GM19099 (cell line): Measurements from ENCODE around the gene ARHGAP24.

Source experiments
- POLR2A ChIP-seq: IDR thresholded peaks from 3 replicates; pipeline ENCODE4 v1.6.1; 2011; ENCODE audit warnings: low read depth; ENCODE audit not compliant: insufficient read length; ENCODE audit errors: extremely low read depth

ARHGAP24 gene

GRCh38 chr4:85773372-85773771 lies 298.4 kb downstream of the ARHGAP24 start:
- no peak for TF ChIP-seq POLR2A

DNA sequence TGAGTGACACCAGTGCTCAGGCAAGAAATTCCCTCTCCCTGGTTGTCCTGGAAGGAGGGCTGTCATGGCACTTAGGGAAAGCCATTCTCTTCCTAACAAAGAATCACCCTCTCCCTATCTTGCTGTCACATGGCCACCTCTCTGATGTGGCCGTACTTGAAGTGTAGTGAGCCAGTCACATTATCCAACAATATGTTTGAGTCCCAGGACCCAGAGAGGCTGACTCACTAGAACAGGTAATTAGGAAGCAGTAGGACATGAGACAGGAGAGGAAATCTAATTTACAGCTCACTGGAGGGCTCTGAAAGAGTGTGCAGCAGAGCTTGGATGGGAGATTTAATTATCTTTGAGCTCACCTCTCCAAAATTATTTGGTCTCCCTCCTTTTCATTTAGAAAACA lies 299.1 kb downstream of the ARHGAP24 start:
- TF ChIP-seq POLR2A: no peak

- TF ChIP-seq POLR2A: no peak
Observed at GRCh38 chr4:85774489-85774888, 299.5 kb downstream of the ARHGAP24 start.

DNA sequence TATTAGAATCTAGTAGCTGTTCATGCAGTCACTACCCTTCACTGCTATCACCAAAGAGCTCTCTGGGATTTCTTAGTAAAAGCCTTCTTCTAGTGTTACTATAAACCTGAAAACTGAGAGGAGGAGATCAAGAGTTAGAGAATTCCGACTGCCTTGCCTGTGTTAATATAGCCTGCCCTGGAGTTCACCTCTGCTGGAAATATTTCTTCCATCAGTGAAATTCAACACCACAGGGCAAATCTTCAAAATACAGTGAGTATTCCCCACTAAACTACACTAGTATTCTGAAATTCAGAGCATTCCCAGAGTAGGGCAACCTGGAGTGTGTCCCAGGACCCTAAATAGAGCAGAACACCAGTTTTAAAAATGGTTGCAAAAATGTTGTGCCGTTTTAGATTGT lies 301.1 kb downstream of the ARHGAP24 start:
- TF ChIP-seq POLR2A: no peak

- no peak for TF ChIP-seq POLR2A
Observed at GRCh38 chr4:85776579-85776978, 301.6 kb downstream of the ARHGAP24 start.

DNA sequence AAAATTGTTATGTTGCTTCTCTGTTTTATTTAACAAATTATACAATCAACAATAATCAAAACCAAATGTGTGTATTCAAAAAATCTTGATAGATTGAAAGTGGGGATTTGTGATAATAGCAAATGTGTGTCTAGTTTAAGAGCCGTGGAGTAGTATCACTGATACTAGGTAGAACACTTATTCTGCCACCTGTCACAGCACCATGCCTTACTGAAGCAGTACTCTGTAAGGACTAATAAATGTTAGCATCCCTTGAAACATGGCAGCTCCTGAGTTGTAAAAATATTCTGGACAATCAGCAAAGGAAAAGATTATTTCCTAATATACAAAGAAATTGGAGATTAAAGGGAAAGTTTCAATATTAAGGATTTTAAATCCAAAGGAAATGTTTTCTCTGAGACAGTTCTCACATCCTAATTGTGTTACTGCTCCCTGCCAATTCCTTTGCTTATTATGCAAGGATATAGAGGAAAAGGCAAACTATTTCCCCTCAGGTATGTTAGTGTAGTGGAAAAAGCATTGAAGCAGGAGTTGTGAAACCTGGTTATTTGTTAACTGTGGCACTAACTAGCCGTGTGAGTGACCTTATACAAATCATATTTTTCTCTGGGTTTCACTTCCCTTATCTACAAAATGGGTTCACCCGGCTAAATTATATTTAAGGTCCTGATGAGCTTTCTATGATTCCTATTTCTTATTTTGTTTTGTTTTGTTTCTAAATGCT lies 303.1 kb downstream of the ARHGAP24 start:
- TF ChIP-seq POLR2A: no peak

- TF ChIP-seq POLR2A: no peak
Observed at GRCh38 chr4:85778632-85779131, 303.7 kb downstream of the ARHGAP24 start.

- TF ChIP-seq POLR2A: no peak
Observed at GRCh38 chr4:85779165-85779564, 304.2 kb downstream of the ARHGAP24 start.

DNA sequence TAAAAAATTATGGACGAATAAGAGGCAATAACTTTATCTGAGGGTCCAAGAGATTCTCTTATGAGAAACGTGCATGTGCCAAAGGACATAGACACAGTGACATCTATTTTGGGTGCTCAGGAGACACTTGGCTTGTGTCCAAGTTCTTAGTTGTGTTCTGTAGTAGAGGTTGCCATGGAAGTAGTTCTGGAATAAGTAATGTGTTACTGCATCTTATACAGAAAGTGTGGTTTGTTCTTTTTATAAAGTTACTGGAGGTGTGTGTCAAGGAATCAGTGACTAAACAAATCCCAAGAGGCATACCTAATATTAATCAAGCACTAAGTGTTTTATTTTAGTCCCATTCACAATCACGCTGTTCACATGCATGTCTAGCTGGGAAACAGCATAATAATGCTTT lies 305.7 kb downstream of the ARHGAP24 start:
- TF ChIP-seq POLR2A: no peak

DNA sequence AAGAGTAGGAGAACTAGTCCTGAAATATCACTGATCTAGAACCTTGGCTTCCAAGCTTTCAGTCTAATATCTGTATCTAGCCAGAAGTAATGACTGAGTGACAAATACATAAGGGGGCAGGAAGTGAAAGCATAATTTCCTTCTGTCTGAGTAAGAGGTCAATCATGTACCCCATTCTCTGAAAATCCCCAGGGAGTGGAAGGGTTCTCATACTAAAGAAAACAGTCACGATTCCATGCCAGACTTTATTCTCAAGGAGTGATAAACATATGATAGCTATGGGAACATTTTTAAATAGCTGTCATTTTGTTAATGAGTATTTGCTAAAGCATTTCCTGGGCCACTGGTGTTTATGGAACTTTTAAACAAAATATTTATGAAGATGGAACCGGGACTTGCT lies 308.5 kb downstream of the ARHGAP24 start:
- TF ChIP-seq POLR2A: no peak

DNA sequence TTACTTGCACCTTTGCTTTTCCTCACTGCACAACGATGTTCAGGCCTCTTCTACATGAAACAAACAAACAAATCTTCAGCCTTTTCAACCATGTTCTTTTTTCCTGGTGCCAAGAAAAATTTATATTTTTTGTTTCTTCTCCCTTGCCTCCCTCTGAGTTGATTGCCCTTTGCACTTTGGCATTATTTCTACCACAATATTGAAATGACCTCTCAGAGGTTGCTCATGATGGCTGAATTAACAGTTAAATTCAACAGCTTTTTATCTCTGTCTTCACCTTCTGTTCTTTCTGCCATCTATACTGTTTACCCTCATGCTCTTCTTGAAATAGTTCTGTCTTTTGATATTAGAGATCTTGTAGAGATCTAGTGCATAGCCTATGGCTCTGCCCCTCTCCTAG lies 308.9 kb downstream of the ARHGAP24 start:
- no peak for TF ChIP-seq POLR2A

DNA sequence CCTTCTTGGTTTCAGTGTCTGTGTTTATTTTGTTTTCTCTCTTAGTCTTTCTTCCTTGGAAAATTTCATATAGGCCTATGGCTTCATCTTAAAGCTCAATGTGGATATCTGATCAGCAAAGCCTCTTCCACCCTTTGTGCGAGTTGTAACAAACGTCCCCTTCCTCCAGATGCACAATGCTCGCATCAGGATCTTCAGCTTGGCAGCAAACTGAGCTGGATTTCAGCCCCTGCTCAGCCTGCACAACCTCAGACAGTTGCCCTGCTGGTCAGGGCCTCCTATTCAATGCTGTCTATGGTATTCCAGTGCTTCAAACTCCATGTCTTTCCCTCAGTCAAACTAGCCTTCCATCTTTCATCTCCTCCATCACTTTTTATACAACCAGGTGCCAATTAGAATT lies 309.4 kb downstream of the ARHGAP24 start:
- TF ChIP-seq POLR2A: no peak

- no peak for TF ChIP-seq POLR2A
Observed at GRCh38 chr4:85784947-85785346, 310.0 kb downstream of the ARHGAP24 start.

DNA sequence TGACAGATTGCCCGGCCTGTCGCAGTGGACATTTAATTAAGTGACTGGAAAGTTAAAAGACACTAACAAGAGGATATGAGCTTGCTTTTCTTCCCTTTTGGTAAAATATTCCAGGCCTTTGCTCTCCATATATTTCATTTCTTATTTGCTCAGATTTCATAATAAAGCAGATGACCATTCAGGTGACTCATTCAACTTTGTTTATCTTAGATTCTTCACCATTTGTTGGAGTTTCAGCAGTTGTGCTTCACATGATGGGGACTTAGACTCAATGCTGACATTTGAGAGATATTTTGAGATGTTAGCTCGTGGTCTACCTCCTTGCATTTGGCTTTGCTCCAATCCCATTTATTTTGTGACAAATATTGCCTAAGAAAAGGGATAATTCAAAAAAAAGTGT lies 312.2 kb downstream of the ARHGAP24 start:
- no peak for TF ChIP-seq POLR2A

DNA sequence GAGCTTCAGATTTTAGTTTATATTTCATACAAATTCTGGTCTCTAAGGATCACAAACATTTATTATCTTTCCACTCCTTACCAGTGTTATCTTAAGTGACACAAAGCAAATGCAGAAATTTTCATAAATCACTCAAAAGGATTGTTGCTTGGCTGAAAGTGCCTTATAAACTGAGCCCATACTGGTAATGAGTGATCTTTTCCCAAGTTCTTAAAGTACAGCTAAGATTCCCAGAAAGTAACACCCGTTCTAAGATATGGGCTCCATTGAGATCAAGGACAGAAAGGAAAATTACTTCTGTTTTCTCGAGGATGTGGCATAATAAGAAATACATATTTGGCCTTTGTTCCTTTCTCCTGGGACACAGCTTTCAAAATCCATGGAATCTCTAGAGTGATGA lies 313.7 kb downstream of the ARHGAP24 start:
- no peak for TF ChIP-seq POLR2A

GRCh38 chr4:85789241-85789640 lies 314.3 kb downstream of the ARHGAP24 start:
- TF ChIP-seq POLR2A: no peak

DNA sequence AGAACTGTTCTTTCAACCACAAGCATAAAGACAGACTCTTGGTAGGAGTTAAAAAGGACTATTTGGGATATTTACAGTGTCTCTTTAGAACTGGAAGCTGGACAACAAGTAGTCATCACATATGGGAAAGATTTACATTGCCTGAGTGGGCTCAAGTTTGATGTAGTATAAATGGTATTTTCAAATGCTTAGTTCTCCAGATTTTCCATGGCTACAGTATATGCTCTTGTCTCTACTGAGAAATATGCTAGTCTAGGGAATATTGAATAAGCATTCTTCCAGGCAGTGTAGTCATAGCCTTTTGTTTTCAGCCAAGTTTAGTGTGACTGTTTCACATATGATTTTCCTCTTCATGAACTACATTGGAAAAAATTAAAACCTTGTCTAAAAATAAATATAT lies 315.6 kb downstream of the ARHGAP24 start:
- no peak for TF ChIP-seq POLR2A
